Stomach (tissue), 4 donors: ENCODE data around the gene WNT2B.

Experiments used
- CTCF ChIP-seq, 7 experiments: fragments of 450-650 bp in 4 of 7; fragments of 200-600 bp in 3 of 7; sonication (generic) in 3 of 7; IDR thresholded peaks; one replicate each; pipeline ENCODE4 v1.5.1; 2016 to 2019; ENCODE audit warnings: antibody characterized with exemption in 7 of 7, control low read depth in 2 of 7, mild to moderate bottlenecking in 1 of 7
- EP300 ChIP-seq: sonication (generic); formaldehyde crosslinking; IDR thresholded peaks from one replicate; pipeline ENCODE4 v1.6.1; 2017; ENCODE audit warnings: antibody characterized with exemption
- POLR2A ChIP-seq, 4 donors: fragments of 450-650 bp; IDR thresholded peaks; one replicate each; pipeline ENCODE4 v1.6.1; 2016; ENCODE audit warnings: antibody characterized with exemption in 4 of 4, control low read depth in 2 of 4, mild to moderate bottlenecking in 1 of 4, moderate library complexity in 1 of 4
- POLR2AphosphoS5 ChIP-seq, 3 donors: sonication (generic); formaldehyde crosslinking; IDR thresholded peaks; one replicate each; pipeline ENCODE4 v1.6.1; 2016; ENCODE audit warnings: antibody characterized with exemption in 3 of 3

DNA sequence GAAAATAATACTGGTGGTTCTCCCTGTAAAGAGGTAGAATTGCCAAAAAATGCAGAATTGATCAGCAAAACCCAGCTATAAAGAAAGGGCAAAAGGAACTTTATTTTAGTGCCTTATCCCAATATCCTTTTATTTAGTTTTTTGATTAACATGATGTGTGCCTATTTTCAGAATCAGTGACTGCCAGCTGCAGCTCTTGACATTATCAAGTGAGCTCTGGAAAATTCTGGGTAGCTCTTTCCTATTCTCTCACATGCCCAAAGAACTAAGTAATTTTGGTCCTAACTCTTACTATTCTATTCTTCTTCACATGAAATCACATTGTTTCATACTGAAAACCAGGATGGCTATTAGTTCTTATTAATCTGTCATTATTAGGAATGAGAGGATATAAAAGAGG is 22.1 kb downstream of the WNT2B start:
- TF ChIP-seq POLR2A (IDR thresholded peaks at IDR 0.05), result no peak
- TF ChIP-seq CTCF (IDR thresholded peaks at IDR 0.05), result no peak
- no peak for TF ChIP-seq EP300
- TF ChIP-seq POLR2AphosphoS5 (IDR thresholded peaks at IDR 0.05), result no peak
